Stimulated activated CD8-positive, alpha-beta memory T cell treated with anti-CD3 and anti-CD28 coated beads, Interleukin-2, amount 100 ng/mL, for 48 hours (primary cell): ENCODE measurements around the gene LDLRAD3.

Experiments
- DNase-seq, 2 donors: peaks; one replicate each; pipeline ENCODE4 v3.0.0-alpha.2; 2020; ENCODE audit warnings: low read depth in 2 of 2

LDLRAD3 gene

DNA sequence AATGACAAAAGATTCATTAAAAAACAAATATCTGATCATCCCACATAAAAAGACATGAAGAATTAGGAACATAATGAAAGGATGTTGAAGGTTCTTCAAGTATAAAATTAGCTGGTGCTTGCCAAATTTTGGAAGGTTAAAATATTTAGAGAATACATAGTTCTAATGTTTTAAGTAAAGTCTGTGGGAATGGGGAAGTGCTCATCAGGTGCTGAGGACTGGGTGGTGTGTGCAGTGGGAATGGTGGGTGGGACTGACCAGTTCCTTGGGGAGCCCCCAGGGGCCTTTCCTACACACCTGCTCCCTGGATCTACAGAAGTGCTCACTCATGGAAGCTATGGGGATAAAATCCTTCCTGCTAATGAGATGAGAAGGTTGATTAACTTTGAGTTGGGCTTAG is 11.8 kb downstream of the LDLRAD3 start:
- DNase-seq: no peak

DNA sequence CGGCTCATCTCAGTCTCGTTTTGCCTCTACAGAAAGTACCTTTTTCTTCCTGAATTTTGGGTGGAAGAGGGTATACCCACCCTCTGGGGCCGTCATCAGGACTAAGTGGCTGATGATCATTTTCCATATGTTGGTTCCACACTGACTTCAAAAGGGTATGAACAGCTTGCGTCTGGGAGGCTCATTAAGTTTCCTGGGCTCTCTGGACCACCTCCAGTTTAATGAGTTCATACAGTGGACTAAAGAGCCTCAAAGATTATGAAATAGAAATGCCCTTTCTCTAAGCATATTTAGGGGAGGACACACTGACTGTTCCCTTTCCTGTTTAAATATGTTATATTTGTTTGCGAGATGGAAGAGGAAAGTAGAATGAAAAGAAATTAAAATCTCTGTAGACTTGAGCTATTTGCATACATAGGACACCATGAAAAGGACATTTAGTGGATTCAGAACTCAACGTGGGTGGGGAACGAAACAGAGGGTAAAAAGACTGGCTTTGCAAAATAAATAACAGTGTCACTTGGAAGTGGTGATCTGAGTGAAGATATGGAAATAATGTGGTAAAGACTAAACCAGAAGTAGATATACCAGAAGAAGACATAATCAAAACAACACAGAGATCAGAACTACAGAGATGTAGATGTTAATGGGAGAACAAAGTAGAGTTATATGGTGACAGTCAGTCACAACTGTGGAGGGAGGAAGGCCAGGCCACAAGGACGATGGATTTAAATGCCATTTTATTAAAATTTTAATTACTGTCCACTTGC is 18.7 kb downstream of the LDLRAD3 start:
- DNase-seq: no peak

DNA sequence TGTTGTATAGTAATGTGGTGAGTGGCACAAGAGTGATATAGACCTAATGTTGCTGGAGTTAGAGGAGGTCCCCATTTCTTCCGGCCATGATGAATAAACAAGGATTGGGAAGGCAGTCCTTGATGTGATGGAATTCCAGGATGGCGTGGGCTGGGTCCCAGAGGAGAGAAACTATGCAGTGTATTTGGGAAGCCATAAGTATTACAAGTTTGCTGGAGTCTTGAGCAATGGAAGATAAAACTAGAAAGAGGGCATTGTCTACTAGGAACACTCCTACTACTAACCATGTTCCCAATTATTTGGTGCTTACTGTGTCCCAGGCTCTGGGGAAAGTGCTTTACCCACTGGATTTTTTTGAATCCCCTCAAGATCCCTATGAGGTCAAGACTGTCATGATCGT is 20.0 kb downstream of the LDLRAD3 start:
- no peak for DNase-seq

DNA sequence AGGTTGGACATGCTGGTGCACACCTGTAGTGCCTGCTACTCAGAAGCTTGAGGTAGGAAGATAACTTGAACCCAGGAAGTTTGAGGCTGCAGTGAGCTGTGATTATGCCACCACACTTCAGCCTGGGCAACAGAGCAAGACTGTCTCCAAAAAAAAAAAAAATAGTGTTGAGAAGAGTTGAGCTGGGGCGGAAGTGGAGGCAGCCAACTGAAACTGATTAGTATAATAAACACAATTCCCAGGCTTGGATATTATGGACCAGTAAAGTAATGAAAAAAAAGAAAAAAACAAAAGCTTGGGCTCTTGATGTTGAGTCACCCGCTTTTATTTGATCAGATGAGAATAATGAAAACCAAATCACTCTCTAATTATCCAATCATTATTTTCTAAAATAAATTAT is 21.0 kb downstream of the LDLRAD3 start:
- DNase-seq: no peak

DNA sequence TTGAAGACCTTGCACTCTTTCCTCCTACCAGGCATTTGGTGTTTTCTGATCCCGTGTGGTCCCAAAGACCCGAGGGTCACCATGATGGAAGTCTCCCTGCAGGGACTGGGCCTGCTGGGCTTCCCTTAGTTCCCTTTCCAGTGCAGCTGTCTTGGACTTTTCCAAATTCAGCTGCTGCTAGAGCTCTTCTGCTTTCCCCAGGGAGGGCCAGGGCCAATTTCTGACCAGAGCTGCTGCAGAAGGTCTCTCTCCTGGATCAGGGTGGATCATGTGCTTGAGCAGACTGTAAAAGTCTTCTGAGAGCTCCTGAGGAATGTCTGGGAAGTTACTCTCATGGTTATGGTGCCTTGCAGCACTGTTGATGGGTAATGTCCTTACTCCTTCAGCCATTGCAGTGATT is 23.2 kb downstream of the LDLRAD3 start:
- no peak for DNase-seq

DNA sequence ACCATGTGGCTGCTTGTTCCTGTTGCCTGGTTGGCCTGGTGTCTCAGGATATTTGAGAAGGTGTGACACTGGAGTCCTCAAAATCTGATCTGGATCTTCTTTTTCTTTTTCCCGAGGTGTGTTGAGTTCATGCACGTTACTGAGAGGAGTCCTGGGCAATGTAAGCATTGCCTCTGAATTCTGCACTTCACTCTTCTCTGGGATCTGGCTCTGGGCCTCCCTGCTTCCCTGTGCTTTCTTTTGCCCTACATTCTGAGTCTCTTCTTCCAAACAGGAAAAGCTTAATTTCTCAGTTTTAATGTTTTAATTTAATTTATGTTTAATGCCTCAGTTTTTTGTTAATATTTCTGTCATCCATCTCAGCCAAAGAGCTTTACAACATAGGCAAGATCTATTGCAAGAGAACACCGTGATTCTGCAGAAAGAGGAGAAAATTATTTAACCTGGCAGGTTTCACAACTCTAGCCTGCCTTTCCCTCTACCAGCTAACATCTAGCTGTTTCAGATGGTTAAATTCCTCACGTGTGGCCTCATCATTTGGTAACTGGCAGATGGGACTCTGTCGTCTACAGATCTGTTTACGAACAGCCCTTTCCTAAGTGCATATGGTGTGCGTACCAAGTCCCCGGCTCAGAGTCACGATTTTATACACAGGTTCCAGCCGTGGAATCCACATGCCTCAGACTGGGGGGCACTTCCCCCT is 24.7 kb downstream of the LDLRAD3 start:
- no peak for DNase-seq

DNA sequence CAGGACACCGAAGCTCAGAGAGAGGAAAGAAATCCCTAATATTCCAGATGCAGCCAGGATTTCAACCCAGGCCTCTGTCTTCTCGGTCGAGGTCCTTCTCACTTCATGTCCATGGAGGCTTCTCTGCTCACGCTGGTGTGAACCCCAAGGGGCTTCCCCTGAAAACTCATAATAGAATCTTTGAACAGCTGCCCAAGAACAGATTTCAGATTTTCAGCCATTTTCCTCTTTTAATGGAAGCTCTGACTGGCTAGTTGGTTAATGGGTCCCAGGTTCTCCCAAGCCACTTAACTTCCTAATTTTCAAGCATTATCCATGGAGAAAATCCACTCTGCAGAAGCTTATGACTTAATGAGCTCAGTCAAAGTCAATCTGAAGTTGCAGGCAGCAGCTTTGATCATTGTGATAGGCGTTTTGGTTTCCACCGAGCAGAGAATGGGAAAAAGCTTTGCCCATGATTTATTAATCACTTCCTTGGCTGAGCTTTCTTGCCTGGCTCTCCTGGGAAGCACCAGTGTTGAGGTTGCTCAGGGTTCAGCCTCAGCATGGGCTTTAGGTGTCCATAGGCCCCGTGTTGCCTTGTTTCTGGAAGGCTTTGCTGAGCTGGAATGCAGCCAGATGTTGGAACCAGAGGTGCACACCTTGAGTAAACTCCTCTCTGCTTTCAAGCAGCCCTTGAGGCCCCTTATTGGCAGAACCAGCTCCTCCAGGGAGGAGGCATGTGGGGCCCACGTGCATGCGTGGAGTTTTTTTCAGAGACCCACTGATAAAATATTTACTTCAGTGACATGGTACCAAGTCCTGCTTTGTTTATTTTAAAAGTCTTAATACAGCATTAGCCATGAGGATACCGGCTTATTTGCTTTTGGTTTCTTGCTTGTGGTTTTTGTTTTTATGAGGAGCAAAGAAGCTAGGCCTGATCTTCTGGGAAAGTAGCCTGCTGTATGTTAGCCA is 25.5 kb downstream of the LDLRAD3 start:
- no peak for DNase-seq

DNA sequence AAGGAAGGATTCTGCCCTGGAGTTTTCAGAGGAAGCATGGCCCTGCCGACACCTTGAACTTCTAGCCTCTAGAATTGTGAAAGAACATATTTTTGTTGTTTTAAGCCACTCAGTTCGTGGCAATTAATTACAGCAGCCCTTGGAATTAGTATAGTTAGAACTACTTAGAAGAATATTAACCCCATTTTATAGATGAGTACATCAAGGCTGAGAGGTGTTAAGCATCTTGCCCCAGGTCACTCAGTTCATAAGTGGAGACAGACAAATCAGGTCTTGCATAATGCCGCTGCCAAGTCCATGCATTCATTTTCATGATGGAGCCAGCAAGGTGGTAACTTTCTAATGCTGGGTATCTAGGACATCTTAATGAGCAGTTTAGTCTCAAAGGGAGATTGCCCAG is 26.6 kb downstream of the LDLRAD3 start:
- DNase-seq: no peak

DNA sequence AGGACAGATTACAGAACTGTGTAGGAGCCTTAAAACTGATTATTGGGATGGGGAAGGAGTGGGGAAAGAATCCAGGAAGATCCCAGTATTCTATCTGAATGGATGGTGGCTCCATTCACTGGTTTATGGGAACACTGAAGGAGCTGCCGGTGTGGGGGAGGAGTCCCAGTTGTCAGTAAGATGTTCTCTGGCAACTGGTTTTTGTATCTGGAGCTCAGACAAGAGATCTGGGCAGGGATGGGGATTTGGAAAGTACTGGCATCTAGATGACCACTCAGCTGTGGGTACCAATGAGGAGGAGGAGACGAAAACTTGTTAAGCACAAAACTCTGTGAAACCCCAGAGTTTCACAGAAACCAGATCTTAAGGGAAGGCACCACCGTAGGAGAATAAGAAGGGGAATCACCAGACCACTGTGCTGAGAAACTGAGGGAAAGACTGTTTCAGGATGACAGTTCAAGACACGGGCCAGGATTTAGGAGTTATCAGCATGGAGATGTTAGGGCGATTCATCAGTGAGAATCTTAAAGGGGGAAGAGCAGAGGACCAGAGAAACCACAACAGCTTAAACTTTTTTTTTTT is 28.1 kb downstream of the LDLRAD3 start:
- no peak for DNase-seq

DNA sequence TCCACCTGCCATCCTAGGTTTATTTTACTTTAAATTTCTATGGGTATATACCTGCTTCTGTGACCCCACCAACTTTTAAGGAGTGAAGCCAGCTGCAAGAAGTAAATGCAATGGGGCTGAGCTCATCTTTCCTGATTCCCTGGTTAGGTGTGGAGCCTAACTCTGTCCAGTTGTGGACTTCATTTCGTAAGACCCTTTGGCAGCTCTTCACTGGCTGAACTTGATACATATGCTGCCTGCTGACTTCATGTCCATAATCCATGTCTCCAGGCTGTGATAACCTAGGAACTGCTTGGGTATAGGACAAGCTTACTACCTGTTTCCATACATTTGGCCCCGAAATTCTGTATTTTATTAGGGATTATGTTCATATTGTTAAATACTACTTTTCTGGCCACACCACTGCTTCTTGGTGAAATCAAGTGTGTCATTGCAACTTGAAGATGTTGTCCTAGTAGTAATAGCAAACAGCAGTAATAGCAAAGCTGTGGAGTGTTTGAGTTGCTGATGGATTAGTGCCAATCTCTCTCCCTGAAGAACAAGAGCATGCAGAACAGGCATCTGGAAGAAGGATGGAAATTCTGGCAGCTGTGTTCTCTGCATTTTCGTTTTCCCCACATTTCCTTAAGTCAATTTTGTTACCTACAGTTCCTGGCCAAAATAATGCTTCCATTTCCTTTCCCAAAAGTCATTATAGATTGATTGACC is 31.2 kb downstream of the LDLRAD3 start:
- no peak for DNase-seq

DNA sequence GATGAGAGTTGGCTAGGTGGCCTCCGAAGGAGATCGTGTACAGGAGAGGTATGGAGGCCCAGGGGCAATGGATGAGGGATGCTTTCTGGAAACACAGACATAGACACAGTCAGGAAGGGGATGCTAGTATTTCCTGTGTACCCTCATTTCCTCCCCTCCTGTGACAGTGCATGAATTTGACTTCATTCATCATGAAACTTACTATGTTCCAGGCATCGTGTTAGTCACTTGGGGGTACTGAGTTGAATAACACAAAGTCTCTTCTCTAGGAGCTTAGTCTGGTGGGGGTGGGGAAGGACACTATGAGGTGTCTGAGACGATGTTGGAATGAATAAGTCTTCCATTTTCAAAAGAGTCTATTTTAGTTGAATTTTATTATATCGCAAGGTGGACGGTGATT is 32.6 kb downstream of the LDLRAD3 start:
- no peak for DNase-seq

DNA sequence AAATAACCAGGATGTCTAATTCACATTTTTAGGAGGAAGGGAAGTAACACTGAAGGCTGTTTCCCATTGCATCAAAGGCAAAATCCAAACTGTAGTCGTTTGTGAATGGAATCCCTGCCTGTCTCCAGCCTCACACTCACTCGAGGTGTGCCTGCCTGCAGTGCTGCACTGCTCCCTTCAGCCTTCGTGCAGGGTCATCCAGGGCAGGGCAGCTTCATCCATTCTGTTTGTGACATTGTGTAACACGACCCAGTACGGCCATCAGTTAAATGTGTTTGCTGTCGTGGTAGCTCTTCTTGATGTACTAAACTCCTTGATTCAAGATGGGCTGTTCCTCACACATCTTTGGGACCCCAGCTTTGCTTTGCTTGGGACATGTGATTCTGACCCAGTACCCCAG is 34.3 kb downstream of the LDLRAD3 start:
- no peak for DNase-seq

DNA sequence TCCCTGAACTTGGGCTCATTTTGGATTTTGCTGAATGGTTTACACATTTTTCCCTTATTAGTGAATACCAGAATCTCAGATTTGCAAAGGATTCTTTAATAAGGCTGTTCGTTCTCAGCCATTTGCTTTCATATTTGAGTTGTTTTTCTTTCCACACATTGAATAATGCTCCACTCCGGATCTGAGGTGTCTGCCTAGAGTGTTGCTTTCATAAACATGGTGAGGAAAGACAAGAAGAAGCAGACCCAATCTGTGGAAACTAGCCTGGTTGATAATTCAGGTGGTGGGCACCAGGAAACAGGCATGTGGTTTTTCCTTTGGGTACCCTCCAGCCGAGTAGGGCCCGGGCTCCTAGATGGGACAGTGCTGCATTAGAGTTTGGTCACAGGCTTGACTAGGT is 35.0 kb downstream of the LDLRAD3 start:
- DNase-seq: no peak

DNA sequence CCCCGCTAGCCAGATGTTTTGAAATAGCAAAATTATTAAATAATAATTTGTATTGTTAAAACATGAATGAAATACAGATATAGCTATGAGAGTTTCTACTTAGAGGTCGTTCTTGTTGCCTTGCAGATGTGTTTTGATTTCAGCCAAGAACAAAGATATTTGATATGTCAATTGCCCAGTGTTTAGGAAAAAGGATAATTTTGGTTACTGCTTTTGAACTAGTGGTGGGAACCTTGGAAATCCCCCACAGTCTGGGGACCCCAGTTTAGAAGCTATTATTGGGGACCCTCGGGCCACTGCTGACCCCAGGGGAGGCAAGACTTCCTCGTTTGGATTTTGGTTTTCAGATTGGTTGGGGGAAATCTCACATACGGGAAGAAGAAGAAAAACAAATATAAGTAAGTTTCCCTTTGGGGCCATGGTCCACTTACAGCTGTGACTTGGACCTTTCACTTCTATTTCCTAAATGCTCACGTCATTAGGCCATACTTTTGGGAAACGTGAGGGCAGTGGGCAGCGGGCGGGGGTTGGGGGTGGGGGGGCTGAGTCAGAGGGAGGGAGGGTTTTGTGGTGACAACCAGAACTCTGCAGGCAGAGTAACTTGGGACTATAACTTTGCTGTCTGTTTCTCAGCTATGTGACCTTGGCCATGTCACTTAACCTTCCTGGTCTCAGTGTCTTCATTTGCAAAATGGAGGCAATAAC is 37.0 kb downstream of the LDLRAD3 start:
- no peak for DNase-seq

DNA sequence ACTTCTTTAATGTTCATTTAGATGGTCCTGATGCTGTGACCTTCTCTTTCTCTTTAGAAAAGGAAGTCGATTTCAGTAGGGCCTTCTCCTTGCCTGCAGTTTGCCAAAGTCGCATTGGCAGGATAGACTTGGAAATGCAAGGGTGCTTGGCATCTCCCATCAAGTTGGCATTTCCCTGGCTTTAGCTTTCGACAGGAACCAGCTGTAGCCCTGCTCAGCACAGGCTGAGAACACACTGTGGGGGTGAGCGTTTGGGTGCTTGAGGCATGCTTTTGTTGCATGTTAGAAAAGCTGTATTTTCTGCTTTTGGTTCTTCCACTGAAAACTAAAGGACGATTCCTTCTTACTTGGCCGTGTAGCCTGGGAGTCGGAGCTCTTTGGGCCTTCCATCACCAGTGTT is 37.7 kb downstream of the LDLRAD3 start:
- DNase-seq: no peak

DNA sequence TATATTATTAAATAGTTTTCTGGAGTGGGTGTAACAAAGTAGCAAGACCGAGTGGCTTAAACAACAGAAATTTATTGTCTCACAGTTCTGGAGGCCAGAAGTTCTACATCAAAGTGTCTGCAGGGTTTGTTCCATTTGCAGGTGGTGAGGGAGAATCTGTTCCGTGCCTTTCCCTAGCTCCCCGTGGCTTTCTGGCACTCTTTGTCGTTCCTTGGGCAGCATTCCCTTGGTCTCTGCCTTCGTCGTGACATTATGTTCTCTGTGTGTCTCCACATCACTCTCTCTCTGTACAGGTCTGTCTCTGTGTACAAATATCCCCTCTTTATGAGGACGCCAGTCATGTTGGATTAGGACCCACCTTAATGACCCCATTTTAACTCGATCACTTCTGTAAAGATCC is 38.2 kb downstream of the LDLRAD3 start:
- no peak for DNase-seq

DNA sequence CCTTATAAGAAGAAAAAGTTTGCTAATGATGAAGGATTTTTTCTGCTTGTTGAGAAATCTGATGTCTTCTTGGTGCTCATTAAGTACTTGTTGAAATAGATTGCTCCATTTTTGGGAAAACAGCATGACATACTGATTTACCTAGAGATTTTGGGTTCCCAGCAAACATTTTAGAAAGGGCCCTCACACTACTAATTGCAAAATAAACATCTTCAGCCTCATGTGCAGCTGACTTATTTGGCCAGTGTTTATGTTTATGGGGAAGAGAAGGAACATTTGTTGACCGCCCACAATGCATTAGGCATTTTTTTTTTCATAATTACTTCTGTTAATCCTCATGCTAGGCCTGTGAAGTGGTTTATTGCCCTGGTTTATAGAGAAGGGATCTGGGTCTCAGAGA is 40.1 kb downstream of the LDLRAD3 start:
- DNase-seq: no peak

DNA sequence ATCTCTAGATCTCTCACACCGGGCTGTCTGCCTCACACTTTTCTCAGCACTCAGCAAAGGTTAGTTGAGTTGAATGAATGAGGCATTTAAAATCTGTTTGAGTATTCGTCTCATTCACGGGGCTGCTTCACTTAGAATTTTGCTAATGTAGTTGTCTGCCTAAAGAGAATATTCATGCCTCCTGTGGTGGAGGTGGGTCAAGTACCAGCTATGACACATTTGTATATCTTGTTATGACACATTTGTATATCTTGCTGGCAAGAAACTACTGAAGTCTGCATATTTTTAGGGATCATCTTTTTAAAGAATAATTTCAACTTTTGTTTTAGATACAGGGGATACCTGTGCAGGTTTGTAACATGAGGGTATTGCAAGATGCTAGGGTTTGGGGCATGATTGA is 43.1 kb downstream of the LDLRAD3 start:
- DNase-seq: no peak

DNA sequence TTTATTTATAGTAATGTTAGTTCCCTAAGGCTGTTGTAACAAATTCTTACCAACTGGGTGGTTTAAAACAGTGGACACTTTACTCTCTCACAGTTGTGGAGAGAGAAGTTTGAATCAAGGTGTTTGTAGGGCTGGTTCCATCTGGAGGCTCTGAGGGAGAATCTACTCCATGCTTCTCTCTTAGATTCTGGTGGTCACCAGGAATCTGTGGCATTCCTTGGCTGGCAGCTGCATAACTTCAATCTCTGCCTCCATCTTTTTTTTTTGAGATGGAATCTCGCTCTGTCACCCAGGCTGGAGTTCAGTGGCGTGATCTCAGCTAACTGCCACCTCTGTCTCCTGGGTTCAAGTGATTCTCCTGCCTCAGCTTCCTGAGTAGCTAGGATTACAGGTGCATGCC is 46.3 kb downstream of the LDLRAD3 start:
- no peak for DNase-seq

DNA sequence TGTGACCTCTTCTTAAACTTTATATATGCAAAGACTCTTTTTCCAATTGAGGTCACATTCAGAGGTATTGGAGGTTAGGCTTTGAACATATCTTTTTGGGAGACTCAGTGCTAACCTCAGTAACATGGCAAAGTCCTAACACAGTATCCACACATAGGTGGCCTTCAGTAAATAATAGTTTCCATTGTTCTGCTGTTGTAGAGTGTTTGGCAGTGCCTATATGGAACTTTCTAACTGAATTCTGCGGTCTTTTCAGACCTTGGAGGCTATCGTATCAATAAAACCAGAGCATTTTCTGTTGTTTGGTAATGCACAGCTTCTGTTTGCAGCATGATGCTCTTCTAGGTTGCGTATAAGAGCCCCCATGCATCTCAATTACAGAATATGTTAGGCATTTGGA is 47.0 kb downstream of the LDLRAD3 start:
- no peak for DNase-seq

DNA sequence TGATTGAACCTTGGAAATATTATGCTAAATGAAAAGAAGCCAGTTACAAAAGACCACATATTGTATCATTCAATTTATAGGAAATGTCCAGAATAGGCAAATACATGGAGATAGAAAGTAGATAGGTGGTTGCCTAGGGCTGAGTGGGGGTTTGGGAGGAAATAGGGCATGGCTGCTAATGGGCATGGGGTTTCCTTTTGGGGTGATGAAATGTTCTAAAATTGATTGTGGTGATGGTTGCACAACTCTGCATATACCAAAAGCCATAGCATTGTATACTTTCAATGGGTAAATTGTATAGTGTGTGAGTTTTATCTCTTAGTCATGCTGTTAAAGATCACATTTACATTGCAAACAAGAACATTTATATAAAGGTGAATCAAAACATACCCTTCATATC is 48.7 kb downstream of the LDLRAD3 start:
- DNase-seq: no peak
